DND-41 (cell line): Measurements from ENCODE around the gene PAFAH1B1.

Source experiments
- EZH2 ChIP-seq: IDR thresholded peaks from 3 replicates; pipeline ENCODE4 v1.6.1; 2012; ENCODE audit warnings: borderline replicate concordance, low read depth, mild to moderate bottlenecking, moderate library complexity, low read length, inconsistent platforms; ENCODE audit not compliant: severe bottlenecking
- TF ChIP-seq, protein P1 (sequence below): IDR thresholded peaks from 2 replicates; pipeline ENCODE4 v1.5.1; 2012; ENCODE audit warnings: borderline replicate concordance, low read length, moderate library complexity, mild to moderate bottlenecking; ENCODE audit not compliant: poor library complexity, severe bottlenecking; ENCODE audit errors: extremely low read depth

DNA sequence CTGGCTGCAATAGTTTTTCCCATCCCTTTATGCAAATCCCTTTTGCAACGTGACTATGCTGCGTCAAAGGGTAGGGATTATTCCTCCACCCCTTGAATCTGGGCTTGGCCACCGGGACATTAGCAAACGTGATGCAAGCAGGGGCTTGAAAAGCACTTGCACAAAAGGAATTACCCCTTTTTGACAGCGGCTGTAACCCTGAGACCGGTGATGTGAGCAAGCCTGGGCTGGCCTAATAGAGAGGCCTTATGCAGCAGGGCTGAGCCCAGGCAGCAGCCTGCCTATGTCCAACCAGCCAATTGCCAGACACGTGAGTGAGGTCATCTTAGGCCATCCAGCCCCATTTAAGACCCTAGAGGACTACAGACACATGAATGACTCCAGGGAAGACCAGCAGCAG lies 30.4 kb upstream of the PAFAH1B1 start:
- no peak for TF ChIP-seq EZH2
- TF ChIP-seq, protein P1, sequence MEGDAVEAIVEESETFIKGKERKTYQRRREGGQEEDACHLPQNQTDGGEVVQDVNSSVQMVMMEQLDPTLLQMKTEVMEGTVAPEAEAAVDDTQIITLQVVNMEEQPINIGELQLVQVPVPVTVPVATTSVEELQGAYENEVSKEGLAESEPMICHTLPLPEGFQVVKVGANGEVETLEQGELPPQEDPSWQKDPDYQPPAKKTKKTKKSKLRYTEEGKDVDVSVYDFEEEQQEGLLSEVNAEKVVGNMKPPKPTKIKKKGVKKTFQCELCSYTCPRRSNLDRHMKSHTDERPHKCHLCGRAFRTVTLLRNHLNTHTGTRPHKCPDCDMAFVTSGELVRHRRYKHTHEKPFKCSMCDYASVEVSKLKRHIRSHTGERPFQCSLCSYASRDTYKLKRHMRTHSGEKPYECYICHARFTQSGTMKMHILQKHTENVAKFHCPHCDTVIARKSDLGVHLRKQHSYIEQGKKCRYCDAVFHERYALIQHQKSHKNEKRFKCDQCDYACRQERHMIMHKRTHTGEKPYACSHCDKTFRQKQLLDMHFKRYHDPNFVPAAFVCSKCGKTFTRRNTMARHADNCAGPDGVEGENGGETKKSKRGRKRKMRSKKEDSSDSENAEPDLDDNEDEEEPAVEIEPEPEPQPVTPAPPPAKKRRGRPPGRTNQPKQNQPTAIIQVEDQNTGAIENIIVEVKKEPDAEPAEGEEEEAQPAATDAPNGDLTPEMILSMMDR = no peak
